GM23338 (cell line): Measurements from ENCODE around the gene FNDC1. TPM values are rescaled to one million over a fixed set of nuclear protein-coding genes. Genes with fewer than 3 reads are reported as not detected.

Experiments
- ATAC-seq: fragments of 200-7000 bp; cut with Tn5 transposase; 3 replicates; pipeline ENCODE4 v1.9.1; 2020
- DNase-seq: peaks from one replicate; pipeline ENCODE4 v3.0.0-alpha.2; 2015; ENCODE audit warnings: low spot score
- H2AFZ ChIP-seq: fragments of 200-600 bp; sonication (generic); 2 replicates; pipeline ENCODE4 v1.8.0; 2016; ENCODE audit warnings: antibody characterized with exemption, mild to moderate bottlenecking, moderate library complexity
- H3F3A ChIP-seq: fragments of 200-600 bp; sonication (generic); replicated peaks from 2 replicates; pipeline ENCODE4 v1.8.0; 2017; ENCODE audit warnings: antibody characterized with exemption, mixed run types, low read depth
- H3K27ac ChIP-seq: fragments of 200-600 bp; sonication (generic); 2 replicates; pipeline ENCODE4 v1.6.1; 2016; ENCODE audit warnings: low read depth
- H3K27me3 ChIP-seq: fragments of 200-600 bp; sonication (generic); 2 replicates; pipeline ENCODE4 v1.8.0; 2016; ENCODE audit warnings: mild to moderate bottlenecking, mixed run types, moderate library complexity; ENCODE audit not compliant: insufficient read depth
- H3K36me3 ChIP-seq: fragments of 200-600 bp; sonication (generic); 2 replicates; pipeline ENCODE4 v1.8.0; 2016; ENCODE audit warnings: mild to moderate bottlenecking; ENCODE audit not compliant: insufficient read depth
- H3K4me1 ChIP-seq: fragments of 200-600 bp; sonication (generic); 2 replicates; pipeline ENCODE4 v1.8.0; 2016; ENCODE audit warnings: mild to moderate bottlenecking, moderate library complexity; ENCODE audit not compliant: insufficient read depth
- H3K4me2 ChIP-seq: fragments of 200-600 bp; sonication (generic); 2 replicates; pipeline ENCODE4 v1.7.1; 2017; ENCODE audit warnings: mixed run types
- H3K4me3 ChIP-seq: fragments of 200-600 bp; sonication (generic); 2 replicates; pipeline ENCODE4 v1.6.1; 2016; ENCODE audit warnings: mixed run types
- H3K79me2 ChIP-seq: fragments of 200-600 bp; sonication (generic); replicated peaks from 2 replicates; pipeline ENCODE4 v1.8.0; 2017; ENCODE audit warnings: mild to moderate bottlenecking; ENCODE audit not compliant: insufficient read depth
- H3K9me2 ChIP-seq: fragments of 200-600 bp; sonication (generic); 2 replicates; pipeline ENCODE4 v1.8.0; 2017; ENCODE audit not compliant: insufficient read depth
- H4K20me1 ChIP-seq: fragments of 200-600 bp; sonication (generic); replicated peaks from 2 replicates; pipeline ENCODE4 v1.8.0; 2017; ENCODE audit warnings: mild to moderate bottlenecking; ENCODE audit not compliant: insufficient read depth
- H3K27ac Mint-ChIP-seq: 2 replicates; pipeline ENCODE4 v1.8.0; 2020; ENCODE audit warnings: inconsistent platforms, mild to moderate bottlenecking, moderate library complexity, mixed read lengths
- H3K27me3 Mint-ChIP-seq: 3 replicates; pipeline ENCODE4 v1.8.0; 2022; ENCODE audit warnings: low read depth, mild to moderate bottlenecking, moderate library complexity, mixed read lengths, inconsistent platforms; ENCODE audit not compliant: insufficient read depth, poor library complexity
- H3K36me3 Mint-ChIP-seq: 3 replicates; pipeline ENCODE4 v1.8.0; 2021; ENCODE audit warnings: low read depth, mild to moderate bottlenecking, inconsistent platforms, moderate library complexity, mixed read lengths
- H3K4me1 Mint-ChIP-seq: 3 replicates; pipeline ENCODE4 v1.8.0; 2020; ENCODE audit warnings: mild to moderate bottlenecking, inconsistent platforms, mixed read lengths
- H3K4me3 Mint-ChIP-seq: 3 replicates; pipeline ENCODE4 v1.8.0; 2021; ENCODE audit warnings: moderate library complexity, mild to moderate bottlenecking, inconsistent platforms, mixed read lengths
- H3K9me3 Mint-ChIP-seq: 3 replicates; pipeline ENCODE4 v1.8.0; 2020; ENCODE audit warnings: moderate library complexity, mild to moderate bottlenecking, inconsistent platforms, mixed read lengths
- CREB1 ChIP-seq: fragments of 250-450 bp; sonication (Bioruptor Pico); IDR thresholded peaks from 2 replicates; pipeline ENCODE4 v1.5.0; 2020; ENCODE audit warnings: low read depth, mild to moderate bottlenecking, moderate library complexity
- CTCF ChIP-seq, 2 experiments: fragments of 200-600 bp in 1 of 2; sonication (generic) in 1 of 2; conservative IDR thresholded peaks; 2 replicates each; pipeline versions ENCODE4 v1.5.1 to v1.6.1; 2016 to 2017; ENCODE audit warnings: antibody characterized with exemption in 2 of 2, low read depth in 2 of 2, mild to moderate bottlenecking in 2 of 2, moderate library complexity in 1 of 2
- EZH2 ChIP-seq: fragments of 200-600 bp; sonication (generic); IDR thresholded peaks from one replicate; pipeline ENCODE4 v1.8.0; 2017; ENCODE audit warnings: antibody characterized with exemption, mild to moderate bottlenecking, low read depth; ENCODE audit not compliant: unreplicated experiment
- EZH2phosphoT487 ChIP-seq: fragments of 200-600 bp; sonication (generic); IDR thresholded peaks from one replicate; pipeline ENCODE4 v1.8.1; 2018; ENCODE audit warnings: antibody characterized with exemption; ENCODE audit not compliant: unreplicated experiment
- JUNB ChIP-seq: IDR thresholded peaks from one replicate; pipeline ENCODE4 v1.6.1; 2016; ENCODE audit warnings: antibody characterized with exemption; ENCODE audit not compliant: unreplicated experiment
- NANOG ChIP-seq: IDR thresholded peaks from 2 replicates; pipeline ENCODE4 v1.6.1; 2016; ENCODE audit warnings: antibody characterized with exemption, borderline replicate concordance
- POLR2AphosphoS5 ChIP-seq: IDR thresholded peaks from 2 replicates; pipeline ENCODE4 v1.6.1; 2016; ENCODE audit warnings: antibody characterized with exemption, low read depth
- STAT1 ChIP-seq: IDR thresholded peaks from one replicate; pipeline ENCODE4 v1.6.1; 2016; ENCODE audit warnings: antibody characterized with exemption; ENCODE audit not compliant: unreplicated experiment
- ZNF114 ChIP-seq: fragments of 250-450 bp; sonication (Bioruptor Pico); IDR thresholded peaks from 2 replicates; pipeline ENCODE4 v1.5.0; 2020; ENCODE audit warnings: mild to moderate bottlenecking, moderate library complexity
- ZNF331 ChIP-seq: fragments of 250-450 bp; sonication (Bioruptor Pico); IDR thresholded peaks from 2 replicates; pipeline ENCODE4 v1.5.0; 2020; ENCODE audit warnings: low read depth, mild to moderate bottlenecking, moderate library complexity
- polyA plus RNA-seq: library from polyadenylated mRNA; unstranded; fragments of >200 nt; fragmentation: Nextera tagmentation; extraction: Ambion mirVana; gene quantifications from 2 replicates; pipeline ENCODE4 v1.2.1, GENCODE V29; 2016
- total RNA-seq: library from RNA; depleted of rRNA; stranded (reverse); fragments of >200 nt; shearing (Covaris generic); gene quantifications from 2 replicates; pipeline ENCODE4 v1.2.3, GENCODE V29; 2014
- TF ChIP-seq, protein P1 (sequence below): IDR thresholded peaks from 2 replicates; pipeline ENCODE4 v1.6.1; 2016; ENCODE audit warnings: antibody characterized with exemption

FNDC1 gene
- total and polyA plus RNA-seq, 2 experiments from 2014 or later: 0.38 to 0.57 TPM

GRCh38 chr6:159180001-159180400, 10.8 kb downstream of the FNDC1 start:
- no peak overlapping the region for H3K27ac Mint-ChIP-seq
- Histone ChIP-seq H3K27ac (no peak overlapping the region), H3K4me2 (no peak overlapping the region), H3K36me3 (no peaks in the 10 kb centered on the region), H2AFZ (no peak overlapping the region), H3K9me2 (no peaks in the 10 kb centered on the region), H3K27me3 (no peaks in the 10 kb centered on the region), H4K20me1 (no peaks in the 10 kb centered on the region), H3F3A (no peaks in the 10 kb centered on the region), H3K79me2 (no peaks in the 10 kb centered on the region), H3K4me1 (no peaks in the 10 kb centered on the region), H3K4me3 (no peak overlapping the region)
- H3K9me3 Mint-ChIP-seq: no peaks in the 10 kb centered on the region
- H3K4me3 Mint-ChIP-seq: no peak overlapping the region
- no peaks in the 10 kb centered on the region for H3K4me1 Mint-ChIP-seq
- no peaks in the 10 kb centered on the region for H3K36me3 Mint-ChIP-seq
- DNase-seq (no peak), ATAC-seq (no peak)
- H3K27me3 Mint-ChIP-seq: peaks cover 2% of the 10 kb centered on the region
- TF ChIP-seq EZH2phosphoT487: no peak
- TF ChIP-seq ZNF114: no peak
- no peak for TF ChIP-seq POLR2AphosphoS5
- TF ChIP-seq STAT1: no peak
- TF ChIP-seq, protein P1, sequence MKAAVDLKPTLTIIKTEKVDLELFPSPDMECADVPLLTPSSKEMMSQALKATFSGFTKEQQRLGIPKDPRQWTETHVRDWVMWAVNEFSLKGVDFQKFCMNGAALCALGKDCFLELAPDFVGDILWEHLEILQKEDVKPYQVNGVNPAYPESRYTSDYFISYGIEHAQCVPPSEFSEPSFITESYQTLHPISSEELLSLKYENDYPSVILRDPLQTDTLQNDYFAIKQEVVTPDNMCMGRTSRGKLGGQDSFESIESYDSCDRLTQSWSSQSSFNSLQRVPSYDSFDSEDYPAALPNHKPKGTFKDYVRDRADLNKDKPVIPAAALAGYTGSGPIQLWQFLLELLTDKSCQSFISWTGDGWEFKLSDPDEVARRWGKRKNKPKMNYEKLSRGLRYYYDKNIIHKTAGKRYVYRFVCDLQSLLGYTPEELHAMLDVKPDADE: no peak
- TF ChIP-seq CREB1 (CRISPR knock-in tag): no peak
- TF ChIP-seq ZNF331 (CRISPR knock-in tag): no peak
- no peak for TF ChIP-seq CTCF (conservative IDR thresholded peaks at IDR 0.05; ENCODE audit: low read depth in 2 of 2)
- TF ChIP-seq NANOG: no peak
- TF ChIP-seq JUNB: no peak
- no peak for TF ChIP-seq EZH2

- no peak for DNase-seq
- no peak overlapping the region for H3K4me3 ChIP-seq
- no peaks in the 10 kb centered on the region for H3K36me3 ChIP-seq
- H3F3A ChIP-seq: no peaks in the 10 kb centered on the region
- no peaks in the 10 kb centered on the region for H3K79me2 ChIP-seq
- Mint-ChIP-seq H3K36me3 (no peaks in the 10 kb centered on the region), H3K4me1 (no peaks in the 10 kb centered on the region), H3K9me3 (peaks cover 5% of the 10 kb centered on the region; the same call in 1 of the 3 replicates), H3K4me3 (no peak overlapping the region), H3K27me3 (peaks cover 2% of the 10 kb centered on the region), H3K27ac (no peak overlapping the region)
- H3K9me2 ChIP-seq: no peaks in the 10 kb centered on the region
- H3K4me2 ChIP-seq: no peak overlapping the region
- no peak for ATAC-seq
- no peak overlapping the region for H3K27ac ChIP-seq
- H3K4me1 ChIP-seq: no peaks in the 10 kb centered on the region
- H4K20me1 ChIP-seq: no peaks in the 10 kb centered on the region
- no peak overlapping the region for H2AFZ ChIP-seq
- H3K27me3 ChIP-seq: no peaks in the 10 kb centered on the region
- TF ChIP-seq, protein P1: no peak
- TF ChIP-seq EZH2: no peak
- no peak for TF ChIP-seq CTCF (conservative IDR thresholded peaks at IDR 0.05; ENCODE audit: low read depth in 2 of 2)
- TF ChIP-seq NANOG: no peak
Measured at GRCh38 chr6:159181914-159182313, 12.7 kb downstream of the FNDC1 start.
